Heart left ventricle (tissue), 13 donors: Measurements from ENCODE around the gene QPCTL.

Experiments
- CTCF ChIP-seq, 12 donors: fragments of 200-600 bp; sonication (generic) in 4 of 12; IDR thresholded peaks; one replicate each; pipeline versions ENCODE4 v1.5.0 to v1.8.0; 2018 to 2022; ENCODE audit warnings: antibody characterized with exemption in 12 of 12, mild to moderate bottlenecking in 5 of 12
- POLR2A ChIP-seq, 2 donors: fragments of 450-650 bp; IDR thresholded peaks; one replicate each; pipeline ENCODE4 v1.6.1; 2017; ENCODE audit warnings: antibody characterized with exemption in 2 of 2, mild to moderate bottlenecking in 2 of 2, moderate library complexity in 2 of 2
- donor health status: ischemic (EF 13 %, LVEDD 7.1; RV severe dilation, severe dysfunction).
- donor health status: DM: no; HTN: yes; CAD: no.
- donor health status: DM: no; HTN: no; CAD: no.
- donor health status: ischemic (EF 25% LVEDD 6.9; RV normal size, moderate dysfunction).
- donor health status: ischemic (EF 25% LVEDD 5.7; RV mildly dilated, moderate dysfunction).
- donor health status: ischemic (EF 35%, LVEDD 5.7; RV mildly dilated, moderate dysfunction).
- donor health status: nonischemic (EF 11% LVEDD 7.7; RV severe dilation, severe dysfunction).
- donor health status: DM: yes; HTN: yes; CAD: no.
- donor health status: PGD.
- donor health status: ischemic (EF 29% LVEDD 5.4; RV normal size, mild dysfunction).
- donor health status: nonischemic (EF 23%, LVEDD 6.1; RV moderate dilation, normal function).

GRCh38 chr19:45710356-45711130 lies 18.1 kb downstream of the QPCTL start:
- TF ChIP-seq CTCF (IDR thresholded peaks at IDR 0.05) (no peak), POLR2A (IDR thresholded peaks at IDR 0.05) (no peak)
